Aorta (tissue), 5 donors: ENCODE data around the gene RASL11A. TPM values are rescaled to one million over a fixed set of nuclear protein-coding genes. Genes with fewer than 3 reads are reported as not detected.
A peak's percentile ranks its signal among the peaks of the same experiment; 100 is the strongest.

Experiments used
- ATAC-seq: fragments of 200-7000 bp; cut with Tn5 transposase; one replicate; pipeline ENCODE4 v1.9.1; 2022; ENCODE audit warnings: moderate library complexity; ENCODE audit not compliant: low FRiP score
- DNase-seq, 2 donors: peaks; one replicate each; pipeline ENCODE4 v3.0.0-alpha.2; 2020
- H3K27ac ChIP-seq, 2 donors: one replicate each; pipeline ENCODE4 v1.5.1; 2013; ENCODE audit warnings: low read length in 2 of 2, mild to moderate bottlenecking in 2 of 2, moderate library complexity in 2 of 2, control low read depth in 1 of 2, inconsistent platforms in 1 of 2, low read depth in 1 of 2
- H3K27me3 ChIP-seq, 2 donors: one replicate each; pipeline ENCODE4 v1.6.1; 2013; ENCODE audit warnings: control low read depth in 1 of 2, low read length in 1 of 2, mild to moderate bottlenecking in 1 of 2, moderate library complexity in 1 of 2; ENCODE audit not compliant: insufficient read depth in 2 of 2, control insufficient read depth in 1 of 2
- H3K36me3 ChIP-seq, 2 donors: one replicate each; pipeline ENCODE4 v1.6.1; 2013; ENCODE audit warnings: control low read depth in 1 of 2, low read length in 1 of 2, mild to moderate bottlenecking in 1 of 2; ENCODE audit not compliant: insufficient read depth in 2 of 2, control insufficient read depth in 1 of 2
- H3K4me1 ChIP-seq, 2 donors: one replicate each; pipeline ENCODE4 v1.6.1; 2013; ENCODE audit warnings: low read length in 2 of 2, control low read depth in 1 of 2, mild to moderate bottlenecking in 1 of 2, moderate library complexity in 1 of 2; ENCODE audit not compliant: insufficient read depth in 2 of 2, control insufficient read depth in 1 of 2
- H3K4me3 ChIP-seq, 2 donors: one replicate each; pipeline ENCODE4 v1.5.1; 2013; ENCODE audit warnings: low read length in 2 of 2, control low read depth in 1 of 2, mild to moderate bottlenecking in 1 of 2
- H3K9me3 ChIP-seq: one replicate; pipeline ENCODE4 v1.6.1; 2013; ENCODE audit warnings: mild to moderate bottlenecking, low read length; ENCODE audit not compliant: control insufficient read depth
- WGBS, 2 donors: extraction: QIAGEN DNeasy Blood & Tissue Kit; methylation state at CpG; one replicate each; pipeline ENCODE4 v1.1.7; 2013; 5-methylcytosine and 5-hydroxymethylcytosine counted together
- intact Hi-C, 2 donors: fragments of 100-400 bp; cut with DNase I; formaldehyde crosslinking; loops; one replicate each; pipeline versions ENCODE4 v1.14.2 to v1.15.0; 2022
- polyA plus RNA-seq, 2 donors: library from polyadenylated mRNA; stranded (reverse); fragments of 200-250 nt; gene quantifications; one replicate each; pipeline ENCODE4 v1.2.3, GENCODE V29; 2013
- total RNA-seq, 2 donors: library from RNA; stranded (reverse); fragmentation: NEBNext Ultra II Directional; extraction: Animal tissue kit (Norgen Biotek cat#: 25700); gene quantifications; one replicate each; pipeline ENCODE4 v1.2.1, GENCODE V29; 2021
- donor health status: healthy with polysubstance abuse.
- donor health status: Bipolar disorder and iron deficiency.
- donor health status: DM: no; HTN: no; CAD: no.
- donor health status: DM: no; HTN: no; CAD: no.
- donor health status: DM: yes; HTN: yes; CAD: no.

The RASL11A gene
- total and polyA plus RNA-seq, 4 donors, result 40.5 to 90.9 (median 56.8) TPM

- H3K36me3 ChIP-seq, result peaks cover 0 to 8% of the 10 kb centered on the region in 2 donors
- DNase-seq (no peak), ATAC-seq (no peak)
- intact Hi-C loops, result no loop called here
- H3K27ac ChIP-seq, result no peak overlapping the region
- H3K4me3 ChIP-seq, result no peak overlapping the region
- no peaks in the 10 kb centered on the region for H3K9me3 ChIP-seq
- H3K4me1 ChIP-seq, result no peaks in the 10 kb centered on the region
- no peaks in the 10 kb centered on the region for H3K27me3 ChIP-seq
- 54 to 57% methylated on average over 5 of the region's 5 CpGs for WGBS, 2 donors
These were observed 9.2 kb upstream of the RASL11A start for GRCh38 chr13:27261396-27261795.

- intact Hi-C loops, result no loop called here
- Histone ChIP-seq H3K27ac (no peak overlapping the region), H3K27me3 (no peaks in the 10 kb centered on the region), H3K4me3 (no peak overlapping the region), H3K4me1 (no peaks in the 10 kb centered on the region), H3K9me3 (no peaks in the 10 kb centered on the region), H3K36me3 (peaks cover 0 to 2% of the 10 kb centered on the region in 2 donors)
- no peak for ATAC-seq
- DNase-seq, result no peak
- 63 to 69% methylated on average over 2 of the region's 2 CpGs for WGBS, 2 donors
These were observed 7.2 kb upstream of the RASL11A start for GRCh38 chr13:27263438-27263837.

DNA sequence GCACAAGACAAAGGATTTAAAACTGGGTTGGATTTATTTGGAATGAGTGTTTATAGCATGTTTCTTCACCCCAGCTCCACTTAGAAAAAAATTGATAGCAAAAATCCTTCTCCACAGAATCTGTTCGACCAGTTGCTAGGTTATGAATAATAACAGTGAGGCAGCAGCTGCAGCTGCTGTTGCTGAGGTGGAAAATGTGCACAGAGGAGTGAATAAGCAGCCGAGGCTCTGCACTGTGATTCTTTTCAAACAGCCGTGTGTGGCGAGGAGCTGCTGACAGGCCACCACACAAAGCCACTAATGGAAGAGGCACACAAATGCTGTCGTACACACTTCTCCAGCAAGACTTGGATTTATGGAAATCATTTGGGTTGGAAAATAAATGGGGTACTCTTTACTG lies 6.4 kb upstream of the RASL11A start:
- 31 to 40% methylated on average over 5 of the region's 5 CpGs for WGBS, 2 donors
- H3K4me3 ChIP-seq, result no peak overlapping the region
- intact Hi-C loops, result no loop called here

DNA sequence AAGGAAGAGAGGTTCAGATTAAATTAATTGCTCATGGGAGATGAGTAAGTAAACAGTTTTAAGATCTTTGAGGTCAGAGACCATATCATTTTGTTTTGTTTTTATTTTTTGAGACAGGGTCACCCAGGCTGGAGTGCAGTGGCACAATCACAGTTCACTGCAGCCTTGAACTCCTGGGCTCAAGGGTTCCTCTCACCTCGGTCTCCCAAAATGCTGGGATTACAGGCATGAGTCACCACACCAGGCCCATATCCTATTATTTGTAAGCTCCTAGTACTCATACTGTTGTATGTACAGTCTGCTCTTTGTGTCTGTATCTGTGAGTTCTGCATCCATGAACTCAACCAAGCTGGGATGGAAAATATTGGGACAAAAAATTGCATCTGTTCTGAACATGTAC lies 6.0 kb upstream of the RASL11A start:
- WGBS, 2 donors, result 59 to 78% methylated on average over 1 of the region's 1 CpG
- Histone ChIP-seq H3K27ac (no peak overlapping the region), H3K36me3 (no peaks in the 10 kb centered on the region), H3K4me1 (no peaks in the 10 kb centered on the region), H3K27me3 (no peaks in the 10 kb centered on the region), H3K4me3 (no peak overlapping the region), H3K9me3 (no peaks in the 10 kb centered on the region)
- DNase-seq (no peak), ATAC-seq (no peak)
- intact Hi-C loops, result no loop called here

More for the DNA sequence above, 6.4 kb upstream of the RASL11A start:
- no peaks in the 10 kb centered on the region for H3K9me3 ChIP-seq
- no peak overlapping the region for H3K27ac ChIP-seq
- ATAC-seq (peak; percentile 51), DNase-seq (no peak)
- H3K27me3 ChIP-seq, result no peaks in the 10 kb centered on the region
- H3K36me3 ChIP-seq, result no peaks in the 10 kb centered on the region
- H3K4me1 ChIP-seq, result no peaks in the 10 kb centered on the region

DNA sequence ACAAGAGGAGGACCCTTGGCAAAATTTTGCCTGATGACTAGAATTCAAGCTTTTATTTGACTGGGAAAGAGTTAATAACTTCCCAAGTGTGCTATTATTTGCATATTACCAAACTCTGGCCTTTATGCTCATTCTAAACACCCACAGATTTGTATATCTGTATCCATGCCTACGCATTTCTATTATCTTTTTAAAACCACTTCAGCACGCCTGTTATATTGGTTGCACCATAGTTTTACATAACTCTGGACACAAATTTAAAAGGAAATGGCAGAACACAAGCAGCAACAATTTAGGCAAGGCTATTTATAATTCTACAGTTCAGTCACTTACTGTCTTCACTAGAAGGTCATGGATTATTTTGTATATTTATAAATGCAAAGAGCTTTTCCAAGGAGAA lies 3.7 kb upstream of the RASL11A start:
- Histone ChIP-seq H3K27me3 (no peaks in the 10 kb centered on the region), H3K4me1 (no peaks in the 10 kb centered on the region), H3K27ac (no peak overlapping the region), H3K4me3 (no peak overlapping the region), H3K9me3 (no peaks in the 10 kb centered on the region), H3K36me3 (no peaks in the 10 kb centered on the region)
- WGBS, 2 donors, result 76 to 86% methylated on average over 2 of the region's 2 CpGs
- no peak for DNase-seq
- no peak for ATAC-seq
- intact Hi-C loops, result no loop called here

DNA sequence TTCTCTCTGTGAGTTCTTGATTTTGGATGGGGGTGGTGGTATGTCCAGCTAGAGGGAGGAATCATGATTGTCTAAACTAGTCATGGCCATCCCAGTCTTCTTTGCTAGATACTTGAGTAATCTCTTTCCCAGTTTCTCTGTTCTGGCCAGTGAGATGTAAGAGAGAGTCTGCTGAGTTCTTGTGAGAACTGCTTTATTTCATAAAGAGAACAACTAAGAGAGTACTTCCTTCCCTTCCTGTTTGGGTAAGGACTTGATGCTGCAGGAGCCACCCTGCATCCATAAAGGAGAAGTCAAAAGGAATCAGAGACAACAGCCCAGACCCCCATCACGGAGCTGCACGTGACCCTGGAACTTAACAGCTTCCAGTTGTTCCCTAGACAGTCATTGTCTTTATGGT lies 3.0 kb upstream of the RASL11A start:
- no peaks in the 10 kb centered on the region for H3K4me1 ChIP-seq
- DNase-seq (no peak), ATAC-seq (no peak)
- intact Hi-C loops, result no loop called here
- no peak overlapping the region for H3K4me3 ChIP-seq
- no peaks in the 10 kb centered on the region for H3K27me3 ChIP-seq
- no peak overlapping the region for H3K27ac ChIP-seq
- H3K36me3 ChIP-seq, result no peaks in the 10 kb centered on the region
- H3K9me3 ChIP-seq, result no peaks in the 10 kb centered on the region
- WGBS, 2 donors, result 84% methylated on average over 2 of the region's 2 CpGs

GRCh38 chr13:27269114-27269665 lies 1.4 kb upstream of the RASL11A start:
- H3K4me3 ChIP-seq, result no peak overlapping the region
- DNase-seq, result no peak
- H3K27ac ChIP-seq, result no peak overlapping the region
- 62 to 63% methylated on average over 2 of the region's 2 CpGs for WGBS, 2 donors
- H3K9me3 ChIP-seq, result no peaks in the 10 kb centered on the region
- no peak for ATAC-seq
- no peaks in the 10 kb centered on the region for H3K27me3 ChIP-seq
- H3K36me3 ChIP-seq, result no peaks in the 10 kb centered on the region
- intact Hi-C loops, result no loop called here
- H3K4me1 ChIP-seq, result no peaks in the 10 kb centered on the region

DNA sequence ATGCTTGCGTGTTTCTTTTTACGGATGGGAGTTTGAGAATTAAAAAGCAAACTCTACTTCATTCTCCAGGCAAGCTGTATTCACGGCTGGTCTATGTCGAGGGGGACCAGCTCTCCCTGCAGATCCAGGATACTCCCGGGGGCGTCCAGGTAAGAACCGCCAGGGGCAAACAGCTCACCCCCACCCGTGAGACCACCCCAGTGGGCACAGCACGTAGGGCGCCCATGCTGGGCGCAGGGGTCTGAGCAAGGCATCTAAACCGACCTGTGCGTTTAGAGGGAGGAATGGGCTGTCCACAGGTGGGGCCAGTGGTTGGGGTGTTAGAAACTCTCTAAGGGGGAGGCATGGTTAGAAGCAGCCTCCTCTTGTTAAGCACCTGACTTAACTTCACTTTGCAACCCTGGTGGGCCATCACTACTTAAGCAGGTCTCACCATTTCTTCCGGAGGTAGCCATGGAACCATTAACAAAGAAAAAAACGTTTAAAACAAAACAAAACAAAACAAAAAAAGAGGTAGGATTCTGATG lies 1.0 kb downstream of the RASL11A start:
- H3K27me3 ChIP-seq, result no peaks in the 10 kb centered on the region
- no peaks in the 10 kb centered on the region for H3K9me3 ChIP-seq
- ATAC-seq (no peak), DNase-seq (no peak)
- WGBS, 2 donors, result 10 to 14% methylated on average over 15 of the region's 15 CpGs
- H3K4me1 ChIP-seq, result no peaks in the 10 kb centered on the region
- peaks cover 0 to 3% of the 10 kb centered on the region in 2 donors for H3K36me3 ChIP-seq
- H3K27ac ChIP-seq, result peak overlapping the region; percentile 50 to 87
- H3K4me3 ChIP-seq, result peak overlapping the region; percentile 65 to 85
- intact Hi-C loops, result loop anchor here (2.0 to 10.0 kb wide), 4 partner anchors 21 to 153 kb away; partner anchors contain the start of genes GTF3A (in 1 of the 2), RPL21 (in 1 of the 2) and USP12 (in 1 of the 2)
